T-helper 2 cell treated with Interferon-gamma antibody and Interleukin-4, amounts not matched to agents 5 μg/mL and 100 μg/mL, for 36 hours (primary cell): ENCODE results near the gene CYB5A.
"Not testable (repeated sequence)": the region's sequence is repeated elsewhere in the genome, so short reads cannot be mapped to it uniquely, and the experiment has no call there.

Experiments used
- DNase-seq: peaks from one replicate; pipeline ENCODE4 v3.0.0; 2021; ENCODE audit warnings: low spot score
- H3K27ac Mint-ChIP-seq: one replicate; pipeline ENCODE4 v1.8.0; 2021; ENCODE audit warnings: mild to moderate bottlenecking, mixed read lengths
- H3K27me3 Mint-ChIP-seq: one replicate; pipeline ENCODE4 v1.8.0; 2021; ENCODE audit warnings: low read depth, mixed read lengths
- H3K36me3 Mint-ChIP-seq: one replicate; pipeline ENCODE4 v1.8.0; 2021; ENCODE audit warnings: low read depth, mixed read lengths
- H3K4me1 Mint-ChIP-seq: one replicate; pipeline ENCODE4 v1.8.0; 2021; ENCODE audit warnings: low read depth, mixed read lengths
- H3K4me3 Mint-ChIP-seq: one replicate; pipeline ENCODE4 v1.8.0; 2022; ENCODE audit warnings: mild to moderate bottlenecking, moderate library complexity, mixed read lengths
- H3K9me3 Mint-ChIP-seq: one replicate; pipeline ENCODE4 v1.8.0; 2021; ENCODE audit warnings: mixed read lengths

The CYB5A gene

DNA sequence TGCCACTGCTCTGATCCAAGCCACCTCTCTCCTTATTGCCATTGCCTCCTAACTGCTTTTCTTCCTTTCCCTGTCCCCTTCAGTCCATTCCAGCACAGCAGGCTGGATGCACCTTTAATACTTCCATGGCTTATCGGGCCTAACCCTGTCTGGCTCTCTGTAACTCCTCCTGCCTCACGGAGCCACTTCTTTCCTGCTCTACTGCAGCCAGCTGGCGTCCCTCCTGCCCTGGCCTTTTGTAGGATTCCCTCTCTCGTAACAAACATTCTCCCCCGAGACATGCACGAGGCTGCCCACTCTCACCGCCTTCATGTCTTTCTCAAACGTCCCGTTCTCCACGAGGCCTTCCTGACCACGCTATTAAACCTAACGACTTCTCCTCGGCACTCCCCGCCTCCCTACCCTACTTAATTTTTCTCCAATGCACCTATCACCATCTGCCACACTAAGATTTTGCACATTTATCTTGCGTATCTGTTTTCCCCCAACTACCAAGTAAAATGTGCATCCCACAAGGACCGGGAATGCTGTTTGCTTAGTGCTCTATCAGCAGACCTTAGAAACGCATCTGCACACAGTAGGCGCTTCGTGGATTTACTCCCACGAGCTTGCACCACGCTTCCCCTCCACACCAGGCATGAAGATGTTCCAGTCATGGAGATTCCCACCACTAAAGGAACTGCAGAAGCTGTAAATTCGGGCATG, 23.1 kb upstream of the CYB5A start:
- Mint-ChIP-seq H3K9me3 (no peaks in the 10 kb centered on the region), H3K36me3 (no peaks in the 10 kb centered on the region), H3K4me1 (no peaks in the 10 kb centered on the region), H3K27me3 (peaks cover 24% of the 10 kb centered on the region), H3K4me3 (no peak overlapping the region), H3K27ac (peak overlapping the region; percentile 7)
- no peak for DNase-seq

DNA sequence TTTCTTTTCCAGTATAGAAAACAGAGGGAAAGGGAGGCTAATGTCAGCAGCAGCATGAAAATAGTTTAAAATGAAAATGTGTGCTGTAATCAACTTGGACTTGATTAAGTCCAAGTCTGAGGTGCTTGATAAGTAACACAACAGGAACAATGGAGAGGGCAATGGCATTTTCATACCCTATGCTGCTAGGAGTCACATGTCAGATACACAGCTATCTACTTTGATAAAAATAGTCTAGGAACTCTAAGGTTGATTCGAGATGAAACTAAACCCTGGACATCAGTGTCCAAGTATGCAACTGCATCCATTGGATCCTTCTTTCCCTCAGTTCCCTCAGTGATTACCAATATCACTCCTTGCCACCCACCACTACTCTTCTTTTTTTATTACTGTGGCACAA, 19.2 kb upstream of the CYB5A start:
- Mint-ChIP-seq H3K4me3 (no peak overlapping the region), H3K9me3 (no peaks in the 10 kb centered on the region), H3K4me1 (no peaks in the 10 kb centered on the region), H3K27me3 (peaks cover 38% of the 10 kb centered on the region), H3K27ac (no peak overlapping the region), H3K36me3 (no peaks in the 10 kb centered on the region)
- no peak for DNase-seq

DNA sequence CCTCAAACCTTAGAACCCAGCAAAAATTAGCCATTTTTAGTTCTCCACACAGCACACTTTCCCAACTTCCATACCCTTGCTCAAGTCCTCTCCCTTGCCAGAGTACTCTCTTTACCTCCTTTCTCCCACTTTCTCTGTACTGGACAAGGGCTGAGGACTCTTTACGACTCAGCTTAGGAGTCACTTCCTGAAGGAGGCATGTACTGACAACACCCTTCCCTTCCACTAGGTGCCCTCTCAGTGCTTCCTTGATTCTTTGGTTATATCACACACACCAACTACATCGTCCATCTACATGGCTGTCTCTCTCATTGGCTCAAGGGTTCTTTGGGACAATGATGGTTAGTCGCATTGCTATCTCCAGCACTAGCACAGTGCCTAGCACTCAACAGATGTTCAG, 18.6 kb upstream of the CYB5A start:
- H3K4me3 Mint-ChIP-seq, result no peak overlapping the region
- peaks cover 44% of the 10 kb centered on the region for H3K27me3 Mint-ChIP-seq
- no peaks in the 10 kb centered on the region for H3K36me3 Mint-ChIP-seq
- H3K4me1 Mint-ChIP-seq, result no peaks in the 10 kb centered on the region
- H3K9me3 Mint-ChIP-seq, result no peaks in the 10 kb centered on the region
- DNase-seq, result no peak
- no peak overlapping the region for H3K27ac Mint-ChIP-seq

DNA sequence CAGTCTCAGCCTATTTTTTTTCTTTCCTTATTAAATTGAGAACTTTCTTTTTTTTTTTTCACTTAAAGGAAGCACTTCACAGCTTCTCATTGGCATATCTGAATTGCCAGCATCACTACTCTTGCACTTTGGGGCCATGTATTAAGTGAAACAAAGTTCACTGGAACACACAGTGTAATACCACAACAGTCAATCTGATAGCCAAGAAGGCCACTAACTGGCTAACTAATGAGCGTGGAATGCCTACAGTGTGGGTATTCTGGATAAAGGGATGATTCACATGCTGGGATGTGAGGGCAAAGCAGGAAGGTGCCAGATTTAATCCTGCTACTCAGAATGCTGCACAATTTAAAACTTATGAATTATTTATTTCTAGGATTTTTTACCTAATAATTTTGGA, 12.2 kb upstream of the CYB5A start:
- Mint-ChIP-seq H3K4me3 (no peak overlapping the region), H3K36me3 (no peaks in the 10 kb centered on the region), H3K4me1 (no peaks in the 10 kb centered on the region), H3K27me3 (peaks cover 47% of the 10 kb centered on the region), H3K9me3 (no peaks in the 10 kb centered on the region), H3K27ac (no peak overlapping the region)
- no peak for DNase-seq

DNA sequence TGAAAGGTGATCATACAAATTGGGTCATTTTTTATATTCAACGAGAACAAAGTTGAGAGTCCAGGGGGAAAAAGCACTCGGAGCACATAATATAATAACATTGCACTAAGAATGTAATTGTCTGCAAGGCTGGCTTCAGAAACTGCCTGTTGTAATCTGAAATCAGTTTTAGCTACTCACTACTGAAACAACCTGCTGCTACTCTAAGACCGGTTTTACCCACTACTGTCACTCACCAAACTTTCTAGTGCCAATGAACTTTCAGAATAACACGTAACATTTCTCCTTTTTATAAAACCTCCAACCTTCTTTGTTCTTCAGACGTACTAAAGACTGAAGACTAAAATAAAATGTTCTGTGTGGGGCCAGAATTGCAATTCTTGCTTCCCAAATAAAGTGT, 11.5 kb upstream of the CYB5A start:
- Mint-ChIP-seq H3K27me3 (peaks cover 45% of the 10 kb centered on the region), H3K4me1 (no peaks in the 10 kb centered on the region), H3K36me3 (no peaks in the 10 kb centered on the region)

DNA sequence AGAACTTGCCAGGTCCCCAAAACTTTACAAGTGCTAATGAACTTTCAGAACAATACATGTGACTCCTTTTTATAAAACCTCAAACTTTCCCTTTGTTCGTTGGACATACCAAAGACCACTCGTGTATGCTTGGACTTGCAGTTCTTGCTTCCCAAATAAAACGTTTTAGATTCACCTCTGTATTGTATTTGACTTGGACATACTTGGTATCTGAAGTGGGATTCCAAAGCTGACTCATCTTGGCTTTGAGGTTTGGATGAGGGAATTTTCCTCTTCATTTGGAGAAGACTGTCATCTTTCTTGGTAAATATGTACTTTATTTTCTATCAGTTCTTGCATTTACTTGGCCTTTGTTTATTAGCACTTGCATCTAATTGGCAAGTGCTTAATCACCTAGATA, 8.0 kb upstream of the CYB5A start:
- Mint-ChIP-seq H3K36me3 (no peaks in the 10 kb centered on the region), H3K4me1 (no peaks in the 10 kb centered on the region), H3K27me3 (peaks cover 17% of the 10 kb centered on the region), H3K9me3 (no peaks in the 10 kb centered on the region), H3K4me3 (no peak overlapping the region), H3K27ac (no peak overlapping the region)
- no peak for DNase-seq

More for the DNA sequence above, 11.5 kb upstream of the CYB5A start:
- H3K27ac Mint-ChIP-seq, result no peak overlapping the region
- no peak overlapping the region for H3K4me3 Mint-ChIP-seq
- DNase-seq, result no peak
- H3K9me3 Mint-ChIP-seq, result no peaks in the 10 kb centered on the region

DNA sequence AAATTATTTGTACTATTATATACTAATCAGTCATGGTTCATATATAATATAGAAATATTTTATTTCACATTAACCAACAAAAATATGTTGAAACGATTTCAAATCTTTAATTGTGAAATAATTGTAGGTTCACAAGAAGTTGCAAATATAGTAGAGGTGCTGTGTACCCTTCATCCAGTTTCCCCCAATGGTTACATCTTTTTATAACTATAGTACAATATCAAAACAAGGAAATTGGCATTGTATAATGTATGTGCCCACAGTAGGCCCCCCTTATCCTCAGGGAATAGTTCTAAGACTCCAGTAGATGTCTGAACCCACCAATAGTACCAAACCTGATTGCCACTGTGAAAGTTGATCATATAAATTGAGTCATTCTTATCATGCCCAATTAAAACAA, 7.4 kb upstream of the CYB5A start:
- Mint-ChIP-seq H3K4me3 (no peak overlapping the region), H3K27ac (no peak overlapping the region), H3K36me3 (no peaks in the 10 kb centered on the region), H3K9me3 (no peaks in the 10 kb centered on the region), H3K27me3 (peaks cover 13% of the 10 kb centered on the region), H3K4me1 (no peaks in the 10 kb centered on the region)
- DNase-seq, result no peak

DNA sequence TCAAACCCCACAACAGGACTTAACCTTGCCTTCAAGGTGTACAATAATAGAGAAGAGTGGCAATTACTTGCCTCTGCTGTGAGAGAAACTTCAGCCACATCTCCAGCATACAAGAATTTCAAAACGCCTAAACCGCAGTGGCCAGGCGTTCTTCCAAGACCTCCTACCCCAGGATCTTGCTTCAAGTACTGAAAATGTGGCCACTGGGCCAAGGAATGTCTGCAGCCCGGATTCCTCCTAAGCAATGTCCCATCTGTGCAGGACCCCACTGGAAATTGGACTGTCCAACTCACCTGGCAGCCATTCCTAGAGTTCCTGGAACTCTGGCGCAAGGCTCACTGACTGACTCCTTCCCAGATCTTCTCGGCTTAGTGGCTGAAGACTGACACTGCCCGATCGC, 2.8 kb upstream of the CYB5A start:
- no peak for DNase-seq
- H3K27me3 Mint-ChIP-seq, result peaks cover 2% of the 10 kb centered on the region
- H3K9me3 Mint-ChIP-seq, result no peaks in the 10 kb centered on the region
- peaks cover 5% of the 10 kb centered on the region for H3K36me3 Mint-ChIP-seq
- H3K4me3 Mint-ChIP-seq, result no peak overlapping the region
- peaks cover 2% of the 10 kb centered on the region for H3K4me1 Mint-ChIP-seq
- H3K27ac Mint-ChIP-seq, result no peak overlapping the region

DNA sequence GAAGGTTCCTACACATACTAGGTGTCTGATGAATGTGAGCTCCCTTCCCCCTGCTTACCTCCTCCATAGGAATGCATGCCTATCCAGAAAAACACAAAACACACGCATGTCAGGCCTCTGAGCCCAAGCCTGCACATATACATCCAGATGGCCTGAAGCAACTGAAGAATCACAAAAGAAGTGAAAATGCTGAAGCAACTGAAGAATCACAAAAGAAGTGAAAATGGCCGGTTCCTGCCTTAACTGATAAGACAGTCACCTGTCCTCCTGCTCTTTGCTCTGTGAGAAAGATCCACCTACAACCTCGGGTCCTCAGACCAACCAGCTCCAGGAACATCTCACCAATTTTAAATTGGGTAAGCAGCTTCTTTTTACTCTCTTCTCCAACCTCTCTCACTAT, 1.2 kb upstream of the CYB5A start:
- DNase-seq, result peak; percentile 2
- not testable (repeated sequence) for H3K27ac Mint-ChIP-seq, H3K4me1 Mint-ChIP-seq, H3K36me3 Mint-ChIP-seq, H3K9me3 Mint-ChIP-seq, H3K27me3 Mint-ChIP-seq
- peak overlapping the region; percentile 88 for H3K4me3 Mint-ChIP-seq

DNA sequence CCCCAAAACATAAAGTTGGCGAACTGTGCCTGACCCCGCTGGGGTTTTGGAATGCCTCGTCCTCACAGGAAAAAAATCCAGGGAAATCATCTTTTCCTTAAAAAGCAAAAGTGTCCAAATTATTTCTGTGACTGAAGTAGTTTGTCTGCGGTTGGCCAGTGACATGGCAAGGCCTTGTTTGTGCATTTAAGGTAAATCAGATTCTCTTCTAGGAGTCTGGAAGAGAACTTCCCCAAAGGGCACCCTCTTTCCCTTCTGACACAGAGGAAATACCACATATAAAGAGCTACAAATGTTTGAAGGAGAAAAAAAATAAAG, 737 bp upstream of the CYB5A start:
- H3K9me3 Mint-ChIP-seq, result no peaks in the 10 kb centered on the region
- peak; percentile 0 for DNase-seq
- peaks cover 5% of the 10 kb centered on the region for H3K36me3 Mint-ChIP-seq
- H3K4me1 Mint-ChIP-seq, result peaks cover 2% of the 10 kb centered on the region
- peaks cover 5% of the 10 kb centered on the region for H3K27me3 Mint-ChIP-seq
- H3K4me3 Mint-ChIP-seq, result peak overlapping the region; percentile 88
- H3K27ac Mint-ChIP-seq, result no peak overlapping the region

DNA sequence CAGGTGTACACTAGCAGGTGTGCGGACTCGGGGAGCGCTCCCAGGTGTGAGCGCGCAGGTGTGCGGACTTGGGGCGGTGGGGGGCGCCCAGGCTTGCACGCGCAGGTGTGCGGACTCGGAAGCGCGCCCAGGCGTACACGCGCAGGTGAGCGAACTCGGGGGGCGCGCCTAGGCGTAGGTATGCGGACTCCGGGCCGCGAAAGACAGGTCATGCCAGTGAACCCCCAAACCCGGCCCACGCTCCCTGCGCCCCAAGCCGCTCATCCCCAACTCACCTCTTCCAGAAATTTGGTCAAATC, 342 bp downstream of the CYB5A start:
- Mint-ChIP-seq H3K4me3 (peak overlapping the region; percentile 88), H3K4me1 (peaks cover 3% of the 10 kb centered on the region), H3K9me3 (no peaks in the 10 kb centered on the region), H3K27me3 (peaks cover 6% of the 10 kb centered on the region), H3K36me3 (peaks cover 5% of the 10 kb centered on the region), H3K27ac (no peak overlapping the region)
- DNase-seq, result no peak

DNA sequence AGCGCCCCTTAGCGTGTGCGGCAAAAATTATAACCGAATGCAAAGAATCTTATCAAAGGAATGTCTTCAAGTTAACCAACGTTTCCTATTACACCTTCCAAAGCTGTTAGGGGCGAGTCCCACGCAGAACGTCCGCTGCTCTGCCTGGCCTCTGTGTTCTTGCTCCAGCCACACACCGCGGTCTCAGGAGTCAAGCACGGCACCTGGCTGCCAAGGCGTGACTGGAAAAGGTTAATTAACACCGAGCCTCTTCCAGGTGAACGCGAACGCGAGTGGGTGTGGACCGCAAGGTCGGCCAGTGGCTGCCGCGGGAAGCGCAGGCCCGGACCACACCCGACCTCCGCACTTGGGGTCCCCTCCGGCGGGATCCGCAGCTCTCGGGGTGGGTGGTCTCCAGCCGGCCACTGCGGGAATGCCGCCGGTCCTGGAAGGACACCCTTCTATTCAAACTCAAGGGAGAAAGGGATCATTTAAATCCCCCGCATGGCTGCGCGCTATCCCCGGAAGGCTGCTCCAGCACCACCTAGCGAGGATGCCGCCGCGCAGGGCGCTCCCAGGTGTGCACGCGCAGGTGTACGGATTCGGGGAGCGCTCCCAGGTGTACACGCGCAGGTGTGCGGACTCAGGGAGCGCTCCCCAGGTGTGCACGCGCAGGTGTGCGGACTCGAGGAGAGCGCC, 830 bp downstream of the CYB5A start:
- no peak overlapping the region for H3K27ac Mint-ChIP-seq
- peaks cover 3% of the 10 kb centered on the region for H3K4me1 Mint-ChIP-seq
- peaks cover 6% of the 10 kb centered on the region for H3K27me3 Mint-ChIP-seq
- no peaks in the 10 kb centered on the region for H3K9me3 Mint-ChIP-seq
- H3K4me3 Mint-ChIP-seq, result peak overlapping the region; percentile 88
- no peak for DNase-seq
- H3K36me3 Mint-ChIP-seq, result peaks cover 5% of the 10 kb centered on the region

DNA sequence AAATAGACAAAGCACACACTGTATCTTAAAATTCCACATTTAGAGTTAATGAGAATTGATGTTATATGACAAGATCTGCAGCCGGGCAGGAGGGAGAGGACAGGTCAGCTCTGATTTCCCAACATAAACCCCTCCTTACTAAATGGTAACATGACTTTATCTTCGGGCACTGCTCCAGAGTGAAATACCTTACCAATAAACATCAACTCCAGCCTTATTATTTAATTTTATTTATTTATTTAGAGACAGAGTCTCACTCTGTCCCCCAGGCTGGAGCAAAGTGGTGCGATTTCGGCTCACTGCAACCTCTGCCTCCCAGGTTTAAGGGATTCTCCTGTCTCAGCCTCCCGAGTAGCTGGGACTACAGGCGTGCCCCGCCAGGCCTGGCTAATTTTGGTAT, 1.7 kb downstream of the CYB5A start:
- peaks cover 5% of the 10 kb centered on the region for H3K36me3 Mint-ChIP-seq
- peaks cover 6% of the 10 kb centered on the region for H3K27me3 Mint-ChIP-seq
- no peak for DNase-seq
- H3K4me1 Mint-ChIP-seq, result peaks cover 3% of the 10 kb centered on the region
- no peak overlapping the region for H3K4me3 Mint-ChIP-seq
- H3K9me3 Mint-ChIP-seq, result no peaks in the 10 kb centered on the region
- H3K27ac Mint-ChIP-seq, result no peak overlapping the region

DNA sequence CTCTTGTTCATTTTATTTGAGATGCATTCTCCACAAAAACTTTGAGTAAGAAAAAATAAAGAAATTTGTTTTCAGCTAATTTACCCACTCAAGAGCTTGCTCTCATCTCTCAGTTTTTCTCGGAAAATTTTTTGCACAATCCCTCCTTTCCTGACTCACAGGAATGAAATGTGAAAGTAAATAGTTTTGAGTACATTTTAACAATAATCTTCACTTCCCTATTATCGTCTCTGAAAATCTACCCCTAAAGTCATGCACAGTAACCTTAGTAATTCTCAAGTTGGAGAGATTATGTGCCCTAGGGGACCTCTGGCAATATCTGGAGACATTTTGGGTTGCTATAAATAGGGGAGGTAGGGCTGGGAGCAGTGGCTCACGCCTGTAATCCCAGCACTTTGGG, 2.6 kb downstream of the CYB5A start:
- no peak overlapping the region for H3K4me3 Mint-ChIP-seq
- peaks cover 6% of the 10 kb centered on the region for H3K27me3 Mint-ChIP-seq
- H3K36me3 Mint-ChIP-seq, result peaks cover 5% of the 10 kb centered on the region
- no peak for DNase-seq
- H3K4me1 Mint-ChIP-seq, result peaks cover 3% of the 10 kb centered on the region
- no peak overlapping the region for H3K27ac Mint-ChIP-seq
- H3K9me3 Mint-ChIP-seq, result no peaks in the 10 kb centered on the region

DNA sequence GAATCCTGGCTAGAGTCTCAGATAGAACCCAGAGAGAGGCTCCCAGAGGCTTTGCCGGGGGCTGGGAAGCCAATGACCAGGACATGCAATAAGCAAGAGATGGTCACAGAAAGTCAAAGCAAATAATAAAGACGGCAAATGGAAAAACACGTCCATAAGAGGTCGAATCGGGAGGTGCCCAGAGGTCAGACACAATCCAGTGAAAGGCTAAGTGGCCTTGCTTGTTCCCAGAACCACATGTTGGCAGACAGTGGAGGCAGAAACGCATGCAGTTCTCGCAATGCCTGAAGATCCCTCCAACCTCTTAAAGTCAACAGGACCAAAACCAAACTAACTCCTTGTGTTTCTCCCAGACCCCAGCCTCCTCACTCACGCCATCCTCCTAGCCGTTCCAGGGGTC, 3.0 kb downstream of the CYB5A start:
- H3K36me3 Mint-ChIP-seq, result peaks cover 5% of the 10 kb centered on the region

More for the DNA sequence above, 3.0 kb downstream of the CYB5A start:
- H3K4me1 Mint-ChIP-seq, result peaks cover 3% of the 10 kb centered on the region
- peaks cover 6% of the 10 kb centered on the region for H3K27me3 Mint-ChIP-seq
- no peak overlapping the region for H3K4me3 Mint-ChIP-seq
- no peak overlapping the region for H3K27ac Mint-ChIP-seq
- DNase-seq, result no peak
- no peaks in the 10 kb centered on the region for H3K9me3 Mint-ChIP-seq
